Measurements from ENCODE around the gene IFITM5. TPM values are rescaled to one million over a fixed set of nuclear protein-coding genes. Genes with fewer than 3 reads are reported as not detected.

The IFITM5 gene
- polyA plus RNA-seq, 1 donor from 2014 or later, result not detected

DNA sequence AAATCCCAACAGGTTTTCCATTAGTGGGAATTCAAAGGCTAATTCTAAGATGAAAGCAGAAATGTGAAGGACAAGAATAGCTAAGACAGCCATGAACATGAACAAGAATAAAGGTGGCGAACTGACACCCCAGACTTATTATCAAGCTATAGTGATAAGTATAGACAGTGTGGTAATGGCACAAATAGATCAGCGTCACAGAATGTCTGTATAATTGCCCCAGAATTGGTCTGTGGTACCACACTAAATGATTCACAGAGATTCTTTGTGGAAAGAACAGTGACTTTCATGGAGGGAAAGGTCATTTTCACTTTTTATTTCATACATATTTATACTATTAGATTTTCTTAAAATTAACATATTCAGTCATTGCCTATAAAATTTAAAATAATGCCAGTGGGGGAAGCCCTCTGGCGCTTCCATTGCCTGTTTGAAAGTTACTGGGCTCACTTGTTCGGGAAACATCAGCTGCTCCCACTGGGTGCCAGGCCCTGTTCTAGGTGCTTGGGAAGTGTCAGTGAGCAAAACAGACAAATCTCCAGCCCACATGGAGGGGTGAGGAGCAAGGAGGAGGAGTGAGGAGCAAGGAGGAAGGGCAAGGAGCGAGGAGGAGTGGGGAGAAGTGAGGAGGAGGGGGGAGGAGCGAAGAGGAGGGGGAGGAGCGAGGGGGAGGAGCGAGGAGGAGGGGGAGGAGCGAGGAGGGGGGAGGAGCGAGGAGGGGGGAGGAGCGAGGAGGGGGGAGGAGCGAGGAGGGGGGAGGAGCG, 32.5 kb downstream of the IFITM5 start:
- TF ChIP-seq TAF1 (IDR thresholded peaks at IDR 0.05; ENCODE audit: low read depth) (no peak), EZH2 (IDR thresholded peaks at IDR 0.05; ENCODE audit: borderline replicate concordance, insufficient read depth, low read length, poor library complexity, severe bottlenecking) (no peak), EP300 (conservative IDR thresholded peaks at IDR 0.05; ENCODE audit: poor library complexity, severe bottlenecking) (no peak), MXI1 (conservative IDR thresholded peaks at IDR 0.05; ENCODE audit: poor library complexity, severe bottlenecking) (no peak)
- TF ChIP-seq, protein P1, sequence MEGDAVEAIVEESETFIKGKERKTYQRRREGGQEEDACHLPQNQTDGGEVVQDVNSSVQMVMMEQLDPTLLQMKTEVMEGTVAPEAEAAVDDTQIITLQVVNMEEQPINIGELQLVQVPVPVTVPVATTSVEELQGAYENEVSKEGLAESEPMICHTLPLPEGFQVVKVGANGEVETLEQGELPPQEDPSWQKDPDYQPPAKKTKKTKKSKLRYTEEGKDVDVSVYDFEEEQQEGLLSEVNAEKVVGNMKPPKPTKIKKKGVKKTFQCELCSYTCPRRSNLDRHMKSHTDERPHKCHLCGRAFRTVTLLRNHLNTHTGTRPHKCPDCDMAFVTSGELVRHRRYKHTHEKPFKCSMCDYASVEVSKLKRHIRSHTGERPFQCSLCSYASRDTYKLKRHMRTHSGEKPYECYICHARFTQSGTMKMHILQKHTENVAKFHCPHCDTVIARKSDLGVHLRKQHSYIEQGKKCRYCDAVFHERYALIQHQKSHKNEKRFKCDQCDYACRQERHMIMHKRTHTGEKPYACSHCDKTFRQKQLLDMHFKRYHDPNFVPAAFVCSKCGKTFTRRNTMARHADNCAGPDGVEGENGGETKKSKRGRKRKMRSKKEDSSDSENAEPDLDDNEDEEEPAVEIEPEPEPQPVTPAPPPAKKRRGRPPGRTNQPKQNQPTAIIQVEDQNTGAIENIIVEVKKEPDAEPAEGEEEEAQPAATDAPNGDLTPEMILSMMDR (IDR thresholded peaks at IDR 0.05; ENCODE audit: poor library complexity, severe bottlenecking), result no peak
- Histone ChIP-seq H2AFZ (ENCODE audit: low read depth, low read length) (no peak overlapping the region), H3K27ac (ENCODE audit: low read length) (no peak overlapping the region), H4K20me1 (ENCODE audit: insufficient read depth) (no peaks in the 10 kb centered on the region), H3K36me3 (ENCODE audit: insufficient read depth, low read length) (no peaks in the 10 kb centered on the region), H3K9ac (ENCODE audit: low read length) (no peak overlapping the region), H3K9me2 (ENCODE audit: insufficient read depth, low read length) (no peaks in the 10 kb centered on the region), H3K27me3 (ENCODE audit: insufficient read depth, low read depth, low read length) (no peaks in the 10 kb centered on the region), H3K9me3 (ENCODE audit: low read length) (no peaks in the 10 kb centered on the region), H3F3A (ENCODE audit: insufficient read depth, low read length, poor library complexity, severe bottlenecking) (no peaks in the 10 kb centered on the region), H3K4me3 (ENCODE audit: low read length) (no peak overlapping the region), H3K4me2 (ENCODE audit: low read length) (no peak overlapping the region), H3K79me2 (replicated peaks; ENCODE audit: insufficient read depth, low read length) (no peaks in the 10 kb centered on the region)

DNA sequence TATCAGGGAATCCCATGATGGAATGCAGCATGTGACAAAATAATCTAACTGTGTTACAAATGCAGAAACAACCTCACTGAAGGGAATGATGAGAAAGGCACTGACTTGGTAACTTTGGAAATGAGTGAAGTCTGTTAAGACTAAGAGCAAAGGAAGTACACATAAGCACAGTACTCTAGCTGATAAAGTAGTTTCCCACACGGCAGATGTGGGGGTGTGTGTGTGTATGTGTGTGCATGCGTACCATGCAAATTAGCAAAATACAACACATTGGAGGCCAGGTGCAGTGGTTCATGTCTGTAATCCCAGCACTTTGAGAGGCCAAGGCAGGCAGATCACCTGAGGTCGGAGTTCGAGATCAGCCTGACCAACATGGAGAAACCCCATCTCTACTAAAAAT, 37.7 kb downstream of the IFITM5 start:
- no peak overlapping the region for H3K27ac ChIP-seq (ENCODE audit: low read length)
- H3F3A ChIP-seq (ENCODE audit: insufficient read depth, low read length, poor library complexity, severe bottlenecking), result no peaks in the 10 kb centered on the region
- H2AFZ ChIP-seq (ENCODE audit: low read depth, low read length), result no peak overlapping the region
- H3K9me2 ChIP-seq (ENCODE audit: insufficient read depth, low read length), result no peaks in the 10 kb centered on the region
- no peak overlapping the region for H3K4me3 ChIP-seq (ENCODE audit: low read length)
- TF ChIP-seq EZH2 (IDR thresholded peaks at IDR 0.05; ENCODE audit: borderline replicate concordance, insufficient read depth, low read length, poor library complexity, severe bottlenecking) (no peak), SMC3 (conservative IDR thresholded peaks at IDR 0.05; ENCODE audit: poor library complexity) (no peak), RAD21 (conservative IDR thresholded peaks at IDR 0.05) (no peak), POLR2AphosphoS5 (IDR thresholded peaks at IDR 0.05) (no peak), MXI1 (conservative IDR thresholded peaks at IDR 0.05; ENCODE audit: poor library complexity, severe bottlenecking) (no peak), EP300 (conservative IDR thresholded peaks at IDR 0.05; ENCODE audit: poor library complexity, severe bottlenecking) (no peak), TAF1 (IDR thresholded peaks at IDR 0.05; ENCODE audit: low read depth) (no peak)
- TF ChIP-seq, protein P2, sequence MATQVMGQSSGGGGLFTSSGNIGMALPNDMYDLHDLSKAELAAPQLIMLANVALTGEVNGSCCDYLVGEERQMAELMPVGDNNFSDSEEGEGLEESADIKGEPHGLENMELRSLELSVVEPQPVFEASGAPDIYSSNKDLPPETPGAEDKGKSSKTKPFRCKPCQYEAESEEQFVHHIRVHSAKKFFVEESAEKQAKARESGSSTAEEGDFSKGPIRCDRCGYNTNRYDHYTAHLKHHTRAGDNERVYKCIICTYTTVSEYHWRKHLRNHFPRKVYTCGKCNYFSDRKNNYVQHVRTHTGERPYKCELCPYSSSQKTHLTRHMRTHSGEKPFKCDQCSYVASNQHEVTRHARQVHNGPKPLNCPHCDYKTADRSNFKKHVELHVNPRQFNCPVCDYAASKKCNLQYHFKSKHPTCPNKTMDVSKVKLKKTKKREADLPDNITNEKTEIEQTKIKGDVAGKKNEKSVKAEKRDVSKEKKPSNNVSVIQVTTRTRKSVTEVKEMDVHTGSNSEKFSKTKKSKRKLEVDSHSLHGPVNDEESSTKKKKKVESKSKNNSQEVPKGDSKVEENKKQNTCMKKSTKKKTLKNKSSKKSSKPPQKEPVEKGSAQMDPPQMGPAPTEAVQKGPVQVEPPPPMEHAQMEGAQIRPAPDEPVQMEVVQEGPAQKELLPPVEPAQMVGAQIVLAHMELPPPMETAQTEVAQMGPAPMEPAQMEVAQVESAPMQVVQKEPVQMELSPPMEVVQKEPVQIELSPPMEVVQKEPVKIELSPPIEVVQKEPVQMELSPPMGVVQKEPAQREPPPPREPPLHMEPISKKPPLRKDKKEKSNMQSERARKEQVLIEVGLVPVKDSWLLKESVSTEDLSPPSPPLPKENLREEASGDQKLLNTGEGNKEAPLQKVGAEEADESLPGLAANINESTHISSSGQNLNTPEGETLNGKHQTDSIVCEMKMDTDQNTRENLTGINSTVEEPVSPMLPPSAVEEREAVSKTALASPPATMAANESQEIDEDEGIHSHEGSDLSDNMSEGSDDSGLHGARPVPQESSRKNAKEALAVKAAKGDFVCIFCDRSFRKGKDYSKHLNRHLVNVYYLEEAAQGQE (IDR thresholded peaks at IDR 0.05; ENCODE audit: borderline replicate concordance), result no peak
- no peaks in the 10 kb centered on the region for H3K36me3 ChIP-seq (ENCODE audit: insufficient read depth, low read length)
- H3K9me3 ChIP-seq (ENCODE audit: low read length), result no peaks in the 10 kb centered on the region
- no peaks in the 10 kb centered on the region for H3K79me2 ChIP-seq (replicated peaks; ENCODE audit: insufficient read depth, low read length)
- no peak overlapping the region for H3K9ac ChIP-seq (ENCODE audit: low read length)
- H3K27me3 ChIP-seq (ENCODE audit: insufficient read depth, low read depth, low read length), result no peaks in the 10 kb centered on the region
- H4K20me1 ChIP-seq (ENCODE audit: insufficient read depth), result no peaks in the 10 kb centered on the region
- no peak overlapping the region for H3K4me2 ChIP-seq (ENCODE audit: low read length)
